ENCODE results near the gene CGB8.
A peak's percentile ranks its signal among the peaks of the same experiment; 100 is the strongest.
"Not testable (repeated sequence)": the region's sequence is repeated elsewhere in the genome, so short reads cannot be mapped to it uniquely, and the experiment has no call there.

The CGB8 gene

GRCh38 chr19:49064768-49065611, 16.1 kb upstream of the CGB8 start, which contains the start of gene NTF4:
Gene NTF4, minus strand, starts transcription at chr19:49064818. Its CDS starts 2,821 bp downstream, at chr19:49061997.
- DNase-seq (ENCODE audit: low read depth in 2 of 2) = no peak

GRCh38 chr19:49064029-49064629, 15.2 kb upstream of the CGB8 start:
- DNase-seq (ENCODE audit: low read depth in 2 of 2) = no peak

- DNase-seq (ENCODE audit: low read depth in 2 of 2) = no peak
These were observed 12.5 kb upstream of the CGB8 start for GRCh38 chr19:49061445-49061844.

GRCh38 chr19:49061000-49061399, 12.1 kb upstream of the CGB8 start:
- no peak for DNase-seq (ENCODE audit: low read depth in 2 of 2)

DNA sequence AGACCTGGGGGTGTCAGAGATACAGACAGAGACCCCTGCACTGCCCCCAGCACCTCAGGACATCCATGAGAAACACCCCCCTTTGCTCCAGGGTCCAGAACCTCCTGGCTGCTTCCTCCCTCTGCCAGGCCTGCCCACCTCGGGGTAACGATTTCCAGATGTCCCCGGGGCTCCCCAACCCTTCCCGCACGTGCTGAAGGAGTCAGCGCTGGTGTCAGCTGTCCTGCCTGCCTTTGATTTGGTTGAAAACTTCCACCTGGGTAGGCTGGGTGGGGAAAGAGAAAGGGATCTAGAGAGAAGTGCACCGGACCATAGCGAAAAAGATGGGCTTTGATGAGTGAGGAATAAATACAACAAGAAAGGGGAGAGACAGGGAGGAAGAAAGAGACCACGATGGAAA, 10.1 kb upstream of the CGB8 start:
- DNase-seq (ENCODE audit: low read depth in 2 of 2) = no peak

GRCh38 chr19:49058562-49058961, 9.7 kb upstream of the CGB8 start:
- peak in 1 of 2 donors; percentile 26 for DNase-seq (ENCODE audit: low read depth in 2 of 2)

- peak in 1 of 2 donors; percentile 16 for DNase-seq (ENCODE audit: low read depth in 2 of 2)
These were observed 8.8 kb upstream of the CGB8 start, which contains the start of gene CGB7 for GRCh38 chr19:49057636-49058234. Gene CGB7, minus strand, starts transcription at chr19:49057749. Its CDS starts 2,374 bp downstream, at chr19:49055375.

- DNase-seq (ENCODE audit: low read depth in 2 of 2) = not testable (repeated sequence)
These were observed 8.1 kb upstream of the CGB8 start for GRCh38 chr19:49056902-49057596.

DNA sequence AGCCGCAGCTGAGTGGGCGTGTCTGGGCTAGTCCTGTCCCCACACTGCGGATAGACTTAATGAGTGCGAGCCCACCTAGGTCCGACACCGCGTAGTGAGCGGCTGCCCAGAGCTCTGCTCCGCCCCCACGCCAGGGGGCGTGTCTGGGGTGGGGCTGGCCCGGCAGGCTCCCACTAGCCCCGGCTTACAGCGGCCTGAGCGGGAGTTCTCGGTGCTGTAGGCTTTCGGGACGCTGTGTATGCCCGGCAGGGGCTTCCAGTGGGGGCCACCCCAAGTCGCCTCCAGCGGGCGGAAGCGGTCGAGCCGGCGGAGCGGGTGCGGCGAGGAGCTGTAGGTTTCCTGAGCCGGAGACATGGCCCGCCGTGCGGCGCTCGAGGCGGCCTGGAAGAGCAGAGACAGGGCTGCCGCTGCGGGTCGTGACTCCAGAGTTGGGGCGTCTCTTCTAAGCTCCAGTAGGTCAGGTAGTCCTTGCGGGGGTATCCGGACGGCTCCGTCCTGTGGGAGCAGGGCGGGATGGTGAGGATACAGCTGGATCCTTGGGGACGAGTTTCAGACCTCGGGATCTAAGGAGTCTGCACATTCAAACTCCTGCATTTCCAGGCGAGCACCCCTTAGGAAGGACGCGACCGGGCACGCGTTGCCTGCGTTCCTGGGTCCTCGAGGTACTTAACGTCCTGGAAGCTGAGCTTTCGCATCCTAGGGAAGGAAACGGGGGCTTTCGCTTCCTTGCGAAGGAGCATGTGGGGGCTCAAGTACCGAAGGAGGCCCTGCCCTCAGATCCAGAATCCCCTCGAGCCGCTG, 7.4 kb upstream of the CGB8 start:
- peak in 1 of 2 donors; percentile 22 for DNase-seq (ENCODE audit: low read depth in 2 of 2)

GRCh38 chr19:49050376-49051033, 1.6 kb upstream of the CGB8 start:
- not testable (repeated sequence) for DNase-seq (ENCODE audit: low read depth in 2 of 2)

GRCh38 chr19:49049834-49050233, 923 bp upstream of the CGB8 start:
- DNase-seq (ENCODE audit: low read depth in 2 of 2) = not testable (repeated sequence)

- DNase-seq (ENCODE audit: low read depth in 2 of 2) = not testable (repeated sequence)
These were observed 5.4 kb downstream of the CGB8 start, which contains the start of gene CGB5 for GRCh38 chr19:49043548-49043947. Gene CGB5, plus strand, starts transcription at chr19:49043848. Its CDS starts 362 bp downstream, at chr19:49044210.

- not testable (repeated sequence) for DNase-seq (ENCODE audit: low read depth in 2 of 2)
These were observed 6.2 kb downstream of the CGB8 start for GRCh38 chr19:49042666-49043065.

DNA sequence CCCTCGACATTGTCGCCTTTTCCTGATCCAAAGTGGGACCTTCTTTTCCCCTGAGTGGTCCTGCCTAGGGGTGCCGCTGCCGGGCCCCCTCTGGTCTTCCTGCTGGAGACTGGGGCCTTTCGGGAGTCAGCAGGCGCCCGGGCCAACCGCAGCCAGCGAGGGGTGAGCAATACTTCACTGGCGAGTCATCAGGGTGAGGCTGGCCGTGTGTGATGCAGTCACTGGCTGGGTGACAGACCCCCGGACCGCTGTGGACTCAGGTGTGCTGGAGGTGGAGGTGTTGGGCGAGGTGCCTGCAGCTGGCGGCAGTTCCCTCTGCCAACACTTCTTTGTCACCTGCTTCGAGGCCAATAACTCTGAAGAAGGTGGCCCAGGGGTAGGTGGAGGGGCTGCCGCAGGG, 6.7 kb downstream of the CGB8 start:
- no peak for DNase-seq (ENCODE audit: low read depth in 2 of 2)

DNA sequence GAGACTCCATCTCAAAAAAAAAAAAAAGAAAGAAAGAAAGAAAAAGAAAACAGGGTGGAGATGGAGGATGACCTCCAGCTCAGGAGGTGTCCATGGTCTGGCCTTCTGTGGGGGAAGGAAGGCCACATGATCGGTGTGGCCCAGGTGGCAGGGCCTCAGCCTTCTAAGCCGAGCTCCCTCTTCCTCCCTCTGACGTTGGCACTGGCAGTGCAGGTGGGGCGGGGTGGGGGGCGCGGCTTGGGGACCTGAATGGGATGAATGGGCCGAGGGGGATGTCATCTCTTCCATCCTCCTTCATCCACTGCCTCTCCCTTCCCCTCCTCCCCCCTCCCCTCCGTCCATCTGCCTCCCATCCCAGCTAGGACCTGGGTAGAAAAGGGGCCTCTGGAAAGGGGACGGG, 9.2 kb downstream of the CGB8 start:
- DNase-seq (ENCODE audit: low read depth in 2 of 2) = not testable (repeated sequence)

GRCh38 chr19:49038557-49039276, 10.2 kb downstream of the CGB8 start:
- DNase-seq (ENCODE audit: low read depth in 2 of 2) = not testable (repeated sequence)

GRCh38 chr19:49038111-49038510, 10.8 kb downstream of the CGB8 start:
- DNase-seq (ENCODE audit: low read depth in 2 of 2) = not testable (repeated sequence)

DNA sequence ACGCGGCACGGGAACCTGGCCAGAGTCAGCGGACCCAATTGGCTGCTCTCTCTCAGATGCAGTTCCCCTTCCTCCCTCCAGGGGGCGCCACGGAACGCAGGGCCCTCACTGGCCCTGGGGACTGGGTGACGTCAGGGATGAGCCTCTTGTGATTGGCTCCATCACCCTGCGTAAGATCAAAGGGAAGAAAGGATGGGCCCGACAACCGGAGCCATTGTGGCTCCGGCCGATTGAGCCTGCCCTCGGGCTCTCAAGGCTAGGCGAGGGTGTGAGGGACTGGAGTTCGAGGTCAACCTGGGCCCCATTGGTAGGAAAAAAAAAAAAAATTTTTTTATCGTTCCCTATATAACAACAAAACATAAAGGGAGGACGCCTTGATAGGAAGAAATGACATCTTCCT, 12.1 kb downstream of the CGB8 start, which contains the start of gene CGB1:
CGB1 (minus strand) TSS at position 81 of the 400 bp plus-strand sequence. CDS start 184 bp downstream, outside the sequence.
- DNase-seq (ENCODE audit: low read depth in 2 of 2) = peak; percentile 60 to 68

GRCh38 chr19:49031642-49032301, 17.1 kb downstream of the CGB8 start, which contains the start of gene CGB2:
Gene CGB2, plus strand, starts transcription at chr19:49031890. Its CDS starts 206 bp downstream, at chr19:49032096.
- DNase-seq (ENCODE audit: low read depth in 2 of 2) = peak; percentile 74 to 82
